Stomach smooth muscle (tissue), 2 donors: Measurements from ENCODE around the gene RAD23B.
"Not testable (repeated sequence)": the region's sequence is repeated elsewhere in the genome, so short reads cannot be mapped to it uniquely, and the experiment has no call there.

Source experiments
- H3K27ac ChIP-seq: one replicate; pipeline ENCODE4 v1.7.0; 2013; ENCODE audit warnings: mild to moderate bottlenecking, low read length, inconsistent platforms
- H3K27me3 ChIP-seq, 2 donors: one replicate each; pipeline ENCODE4 v1.7.0; 2013; ENCODE audit warnings: low read length in 2 of 2; ENCODE audit not compliant: insufficient read depth in 2 of 2, control insufficient read depth in 1 of 2
- H3K36me3 ChIP-seq, 2 donors: one replicate each; pipeline ENCODE4 v1.7.0; 2013; ENCODE audit warnings: low read length in 2 of 2; ENCODE audit not compliant: control insufficient read depth in 2 of 2, insufficient read depth in 2 of 2
- H3K4me1 ChIP-seq: one replicate; pipeline ENCODE4 v1.7.0; 2013; ENCODE audit warnings: low read length; ENCODE audit not compliant: control insufficient read depth, insufficient read depth
- H3K4me3 ChIP-seq, 2 donors: one replicate each; pipeline ENCODE4 v1.7.0; 2013; ENCODE audit warnings: low read length in 2 of 2
- H3K9ac ChIP-seq, 2 donors: one replicate each; pipeline ENCODE4 v1.7.0; 2013; ENCODE audit warnings: low read length in 2 of 2, mild to moderate bottlenecking in 1 of 2
- H3K9me3 ChIP-seq, 2 donors: one replicate each; pipeline ENCODE4 v1.7.0; 2013; ENCODE audit warnings: low read length in 2 of 2; ENCODE audit not compliant: control insufficient read depth in 2 of 2
- donor health status: healthy.
- donor health status: Pancreatic carcinoma.

Gene RAD23B

GRCh38 chr9:107293543-107294085, 10.5 kb downstream of the RAD23B start:
- Histone ChIP-seq H3K4me3 (no peak overlapping the region), H3K27me3 (no peaks in the 10 kb centered on the region), H3K4me1 (no peaks in the 10 kb centered on the region), H3K36me3 (no peaks in the 10 kb centered on the region), H3K27ac (no peak overlapping the region), H3K9me3 (no peaks in the 10 kb centered on the region), H3K9ac (no peak overlapping the region)

GRCh38 chr9:107294756-107295155, 11.7 kb downstream of the RAD23B start:
- H3K36me3 ChIP-seq: no peaks in the 10 kb centered on the region
- H3K27me3 ChIP-seq: no peaks in the 10 kb centered on the region
- H3K9ac ChIP-seq: no peak overlapping the region
- H3K4me3 ChIP-seq: no peak overlapping the region
- H3K4me1 ChIP-seq: no peaks in the 10 kb centered on the region
- no peaks in the 10 kb centered on the region for H3K9me3 ChIP-seq
- H3K27ac ChIP-seq: no peak overlapping the region

GRCh38 chr9:107295995-107296394, 12.9 kb downstream of the RAD23B start:
- Histone ChIP-seq H3K9me3 (no peaks in the 10 kb centered on the region), H3K4me3 (no peak overlapping the region), H3K27ac (no peak overlapping the region), H3K27me3 (no peaks in the 10 kb centered on the region), H3K9ac (no peak overlapping the region), H3K36me3 (no peaks in the 10 kb centered on the region), H3K4me1 (no peaks in the 10 kb centered on the region)

- H3K4me3 ChIP-seq, H3K36me3 ChIP-seq, H3K27me3 ChIP-seq, H3K9ac ChIP-seq, H3K27ac ChIP-seq, H3K4me1 ChIP-seq, H3K9me3 ChIP-seq: not testable (repeated sequence)
These were observed 13.5 kb downstream of the RAD23B start for GRCh38 chr9:107296592-107296991.

GRCh38 chr9:107299437-107299836, 16.4 kb downstream of the RAD23B start:
- H3K9ac ChIP-seq: no peak overlapping the region
- H3K9me3 ChIP-seq: no peaks in the 10 kb centered on the region
- H3K4me3 ChIP-seq: no peak overlapping the region
- H3K36me3 ChIP-seq: peaks cover 0 to 2% of the 10 kb centered on the region in 2 donors
- no peaks in the 10 kb centered on the region for H3K4me1 ChIP-seq
- no peaks in the 10 kb centered on the region for H3K27me3 ChIP-seq
- no peak overlapping the region for H3K27ac ChIP-seq

- Histone ChIP-seq H3K27ac (no peak overlapping the region), H3K27me3 (no peaks in the 10 kb centered on the region), H3K36me3 (peaks cover 19 to 20% of the 10 kb centered on the region in 2 donors), H3K9ac (no peak overlapping the region), H3K9me3 (no peaks in the 10 kb centered on the region), H3K4me1 (no peaks in the 10 kb centered on the region), H3K4me3 (no peak overlapping the region)
These were observed 23.2 kb downstream of the RAD23B start for GRCh38 chr9:107306308-107306707.

- H3K4me1 ChIP-seq: no peaks in the 10 kb centered on the region
- H3K9ac ChIP-seq: no peak overlapping the region
These were observed 24.3 kb downstream of the RAD23B start for GRCh38 chr9:107307331-107307730.

GRCh38 chr9:107308461-107308860, 25.4 kb downstream of the RAD23B start:
- H3K9me3 ChIP-seq: no peaks in the 10 kb centered on the region
- no peak overlapping the region for H3K27ac ChIP-seq
- peaks cover 22 to 23% of the 10 kb centered on the region in 2 donors for H3K36me3 ChIP-seq
- H3K4me1 ChIP-seq: no peaks in the 10 kb centered on the region
- H3K9ac ChIP-seq: no peak overlapping the region
- H3K27me3 ChIP-seq: no peaks in the 10 kb centered on the region
- no peak overlapping the region for H3K4me3 ChIP-seq

More at GRCh38 chr9:107307331-107307730, 24.3 kb downstream of the RAD23B start:
- Histone ChIP-seq H3K9me3 (no peaks in the 10 kb centered on the region), H3K36me3 (peaks cover 20 to 23% of the 10 kb centered on the region in 2 donors), H3K27me3 (no peaks in the 10 kb centered on the region), H3K27ac (no peak overlapping the region), H3K4me3 (no peak overlapping the region)

- H3K4me1 ChIP-seq: no peaks in the 10 kb centered on the region
- H3K9me3 ChIP-seq: no peaks in the 10 kb centered on the region
- no peak overlapping the region for H3K4me3 ChIP-seq
- H3K27ac ChIP-seq: no peak overlapping the region
- peaks cover 23 to 27% of the 10 kb centered on the region in 2 donors for H3K36me3 ChIP-seq
- H3K9ac ChIP-seq: no peak overlapping the region
- no peaks in the 10 kb centered on the region for H3K27me3 ChIP-seq
These were observed 26.2 kb downstream of the RAD23B start for GRCh38 chr9:107309271-107309670.

GRCh38 chr9:107312376-107313050, 29.4 kb downstream of the RAD23B start:
- no peak overlapping the region for H3K27ac ChIP-seq
- no peak overlapping the region for H3K9ac ChIP-seq
- no peaks in the 10 kb centered on the region for H3K9me3 ChIP-seq
- H3K36me3 ChIP-seq: peaks cover 14 to 19% of the 10 kb centered on the region in 2 donors
- H3K27me3 ChIP-seq: no peaks in the 10 kb centered on the region
- no peak overlapping the region for H3K4me3 ChIP-seq
- H3K4me1 ChIP-seq: no peaks in the 10 kb centered on the region

- Histone ChIP-seq H3K9me3 (no peaks in the 10 kb centered on the region), H3K9ac (no peak overlapping the region), H3K27ac (no peak overlapping the region), H3K4me1 (no peaks in the 10 kb centered on the region), H3K36me3 (peaks cover 11 to 14% of the 10 kb centered on the region in 2 donors), H3K4me3 (no peak overlapping the region), H3K27me3 (no peaks in the 10 kb centered on the region)
These were observed 30.5 kb downstream of the RAD23B start for GRCh38 chr9:107313555-107314096.
